Stimulated activated CD4-positive, alpha-beta T cell treated with anti-CD3 and anti-CD28 coated beads, Interleukin-4, amount 100 ng/mL, for 48 hours (primary cell): ENCODE measurements around the gene SRGAP2.
"Not testable (repeated sequence)": the region's sequence is repeated elsewhere in the genome, so short reads cannot be mapped to it uniquely, and the experiment has no call there.

Source experiments
- DNase-seq, 2 donors: peaks; one replicate each; pipeline ENCODE4 v3.0.0-alpha.2; 2020; ENCODE audit warnings: low read depth in 2 of 2

SRGAP2 gene

GRCh38 chr1:206203364-206204158 is at the start of gene SRGAP2:
Gene SRGAP2, plus strand, starts transcription at chr1:206203541. Its CDS starts 2,430 bp downstream, at chr1:206205971.
- DNase-seq, result peak; percentile 13 to 37

- not testable (repeated sequence) for DNase-seq
Measured at GRCh38 chr1:206167350-206168029, 35.9 kb upstream of the SRGAP2 start.

GRCh38 chr1:206169794-206170193 is 33.5 kb upstream of the SRGAP2 start:
- not testable (repeated sequence) for DNase-seq

GRCh38 chr1:206173110-206173719 is 30.1 kb upstream of the SRGAP2 start:
- DNase-seq, result not testable (repeated sequence)

GRCh38 chr1:206174182-206174868 is 29.0 kb upstream of the SRGAP2 start:
- not testable (repeated sequence) for DNase-seq

GRCh38 chr1:206175459-206176113 is 27.8 kb upstream of the SRGAP2 start:
- not testable (repeated sequence) for DNase-seq

DNA sequence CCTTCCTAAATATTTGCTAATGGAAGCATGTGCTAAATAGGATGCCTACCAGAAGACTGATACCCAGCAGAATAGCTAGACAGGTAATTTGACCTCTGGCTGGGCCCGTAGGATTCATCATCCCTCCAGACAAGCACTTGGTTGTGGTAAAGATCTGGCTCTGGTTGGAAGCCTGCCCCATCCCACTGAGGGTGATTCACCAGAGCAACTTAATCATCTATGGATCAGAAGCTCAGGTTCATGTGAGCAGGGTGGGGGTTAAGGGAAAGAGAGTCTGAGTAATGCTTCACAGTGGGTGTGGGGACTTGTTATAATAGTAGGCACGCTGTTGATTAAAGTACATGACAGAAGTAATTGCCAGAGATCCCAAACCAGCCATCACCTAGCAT is 27.2 kb upstream of the SRGAP2 start:
- peak in 1 of 2 donors; percentile 16 for DNase-seq

- not testable (repeated sequence) for DNase-seq
Measured at GRCh38 chr1:206178061-206178989, 25.0 kb upstream of the SRGAP2 start.

GRCh38 chr1:206179666-206180065 is 23.7 kb upstream of the SRGAP2 start:
- not testable (repeated sequence) for DNase-seq

DNA sequence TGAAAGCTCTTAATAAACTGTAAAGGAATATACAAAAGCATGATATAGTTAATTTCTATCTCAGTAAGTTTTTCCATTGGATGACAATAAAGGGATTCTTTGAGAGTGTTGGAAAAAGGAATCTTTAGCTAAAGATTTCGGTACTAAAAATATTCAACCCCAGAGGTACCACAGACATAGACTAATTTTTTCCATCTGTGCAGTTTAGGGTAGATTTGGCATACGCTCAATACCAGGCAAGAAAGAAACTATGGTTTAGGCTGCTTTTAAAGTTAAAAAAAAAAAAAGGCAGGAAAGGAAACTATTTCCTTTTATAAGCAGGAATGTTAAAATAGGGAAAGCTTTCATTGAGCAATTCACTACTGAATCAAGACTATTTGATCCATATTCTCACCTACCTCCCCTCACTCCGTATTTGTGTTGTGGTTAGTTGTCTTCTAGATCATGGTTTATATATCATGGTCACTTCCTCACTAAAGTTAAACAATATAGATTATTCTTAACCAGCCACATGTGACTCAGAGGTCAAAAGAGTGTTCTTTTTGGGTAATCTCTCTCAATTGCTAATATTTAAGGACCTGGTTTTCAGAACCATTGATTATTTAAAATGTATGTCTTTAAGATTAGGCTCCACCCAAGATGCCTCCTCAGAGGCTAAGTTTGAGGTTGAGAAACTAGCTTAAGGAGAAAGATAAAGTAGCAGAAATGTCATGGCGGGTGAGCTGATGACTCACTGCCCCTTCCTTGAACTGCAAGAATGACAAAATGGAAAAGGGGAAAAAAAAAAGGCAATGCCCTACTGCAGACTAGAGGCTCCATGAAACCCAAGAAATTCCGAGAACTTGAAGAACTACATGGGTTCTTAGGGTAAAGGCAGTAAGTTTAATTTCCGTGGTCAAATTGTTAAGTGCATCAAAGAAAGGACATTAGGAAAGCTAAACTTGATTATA is 20.7 kb upstream of the SRGAP2 start:
- DNase-seq, result not testable (repeated sequence)

DNA sequence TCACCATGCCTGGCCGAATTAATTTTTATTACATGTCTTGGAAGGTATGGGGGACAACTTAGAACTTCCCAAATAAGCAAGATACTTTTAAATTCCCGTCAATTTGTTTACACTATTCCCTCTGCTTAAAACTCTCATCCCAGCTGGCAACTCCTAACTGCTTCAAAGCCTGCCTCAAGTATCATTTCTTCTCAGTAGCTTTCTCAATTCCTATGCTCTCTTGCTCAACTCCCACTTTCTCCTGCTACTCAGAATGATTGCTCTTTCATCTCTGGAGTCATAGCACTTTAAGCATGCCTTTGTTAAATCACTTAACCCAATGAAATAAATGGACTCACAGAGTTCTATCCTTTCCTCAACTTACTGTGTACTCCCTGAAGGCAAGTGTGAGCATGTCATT is 19.6 kb upstream of the SRGAP2 start:
- not testable (repeated sequence) for DNase-seq

DNA sequence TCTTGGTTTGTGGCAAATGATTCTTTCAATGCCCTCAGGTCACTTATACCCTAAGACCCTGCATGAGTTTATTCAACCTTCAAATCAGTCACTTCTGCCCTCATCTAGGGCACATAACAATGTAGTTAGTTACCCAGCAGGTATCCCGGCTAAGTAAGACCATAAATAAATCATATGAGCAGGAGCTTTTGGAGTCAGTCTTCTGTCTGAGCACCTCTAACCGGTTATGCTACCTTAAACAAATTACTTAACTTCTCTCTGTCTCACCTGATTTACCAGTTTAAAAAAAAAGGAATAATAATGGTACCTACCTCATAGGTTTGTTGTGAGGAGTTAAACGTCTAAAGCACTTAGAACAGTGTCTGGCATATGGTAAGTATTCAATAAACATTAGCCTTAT is 17.6 kb upstream of the SRGAP2 start:
- not testable (repeated sequence) for DNase-seq

DNA sequence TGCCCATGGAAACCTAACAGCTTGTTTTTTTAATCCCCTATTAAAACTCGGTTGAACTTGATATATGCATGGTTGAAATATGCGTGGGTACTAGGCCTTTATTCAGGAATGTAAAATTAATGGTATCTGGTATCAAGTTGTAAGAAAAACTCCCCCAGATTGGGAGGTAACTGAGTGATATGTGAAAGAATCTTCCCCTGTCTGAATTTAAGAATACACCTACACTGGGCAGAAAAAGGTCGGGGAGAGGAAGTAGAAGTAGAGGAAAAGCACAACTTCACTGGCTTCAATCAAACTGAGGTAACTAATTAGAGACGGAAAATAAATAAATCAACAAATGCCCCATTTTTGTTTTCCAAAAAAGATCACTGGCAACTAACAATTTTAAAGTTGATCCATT is 16.5 kb upstream of the SRGAP2 start:
- not testable (repeated sequence) for DNase-seq

GRCh38 chr1:206195182-206195581 is 8.2 kb upstream of the SRGAP2 start:
- DNase-seq, result not testable (repeated sequence)

GRCh38 chr1:206196748-206197424 is 6.5 kb upstream of the SRGAP2 start:
- DNase-seq, result not testable (repeated sequence)

GRCh38 chr1:206202789-206203363 is 465 bp upstream of the SRGAP2 start, which contains the start of gene FAM72A:
Gene FAM72A, minus strand, starts transcription at chr1:206202839. Its CDS starts 814 bp downstream, at chr1:206202025.
- peak; percentile 83 to 94 for DNase-seq

DNA sequence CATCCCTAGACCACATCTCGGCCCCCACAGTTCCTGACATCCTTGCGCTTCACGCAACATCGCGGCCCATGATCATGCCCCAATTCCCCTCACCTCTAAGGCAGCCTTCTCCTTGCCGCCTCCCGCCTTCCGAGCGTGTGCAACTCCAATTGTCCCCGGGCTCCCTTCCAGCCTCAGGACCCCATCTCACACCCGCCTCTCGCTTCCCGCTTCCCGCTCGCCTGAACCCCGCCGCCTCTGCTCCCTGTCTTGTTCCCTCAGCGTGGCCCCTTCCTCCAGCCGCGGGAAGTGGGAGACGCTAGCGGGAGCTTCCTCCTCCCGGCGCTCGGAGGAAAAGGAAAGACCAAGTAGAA is 794 bp downstream of the SRGAP2 start:
- peak in 1 of 2 donors; percentile 2 for DNase-seq

DNA sequence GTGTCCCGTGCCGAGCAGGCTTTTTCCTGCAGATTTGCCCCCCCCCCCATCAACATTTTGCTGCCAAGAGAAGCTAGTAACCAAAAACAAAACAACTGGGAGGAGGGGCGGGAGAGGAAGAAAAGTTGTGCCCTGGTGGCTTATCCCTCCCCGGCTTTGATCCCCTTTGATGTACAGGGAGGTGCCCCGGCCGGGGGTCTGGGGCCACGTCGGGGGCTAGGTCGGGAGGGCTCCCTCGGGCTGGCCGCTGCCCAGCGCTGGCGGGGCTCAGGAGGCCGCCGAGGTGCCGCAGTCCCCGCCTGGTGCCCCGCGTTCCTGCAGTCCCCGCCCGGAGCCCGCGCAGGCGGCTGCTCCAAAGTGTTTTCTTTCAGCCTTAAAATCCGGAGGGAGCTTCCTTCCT is 1.5 kb downstream of the SRGAP2 start:
- peak in 1 of 2 donors; percentile 0 for DNase-seq
